Measurements from ENCODE around the gene ATP10A.

GRCh38 chr15:25864966-25865365 is 1.8 kb upstream of the ATP10A start:
- no peak for TF ChIP-seq CTCF (IDR thresholded peaks at IDR 0.05; ENCODE audit: low read length)
- TF ChIP-seq EZH2phosphoT487 (IDR thresholded peaks at IDR 0.05; ENCODE audit: low read length) = no peak
- no peak for TF ChIP-seq EZH2 (optimal IDR thresholded peaks at IDR 0.05; ENCODE audit: low read depth, low read length)

All from MM.1S (cell line).